OCI-LY7 (cell line): ENCODE results near the gene OR2V1. TPM values are rescaled to one million over a fixed set of nuclear protein-coding genes. Genes with fewer than 3 reads are reported as not detected.
"Not testable (repeated sequence)": the region's sequence is repeated elsewhere in the genome, so short reads cannot be mapped to it uniquely, and the experiment has no call there.

ENCODE experiments used
- BruUV-seq: library from RNA; stranded (reverse); fragments of 400-500 nt; replicated peaks from 2 replicates; lab custom pipeline; 2021; lab: Mats Ljungman, UMichigan
- CTCF ChIA-PET: fragments of 300-600 bp; sonication (Branson Sonifier 250); formaldehyde crosslinking; loops from one replicate; lab custom pipeline; 2022; ENCODE audit warnings: antibody characterized with exemption; ENCODE audit not compliant: unreplicated experiment; lab: Charles Lee
- POLR2A ChIA-PET: fragments of 300-600 bp; sonication (Branson Sonifier 250); formaldehyde crosslinking; loops from one replicate; lab custom pipeline; 2022; ENCODE audit warnings: antibody characterized with exemption; lab: Charles Lee
- DNase-seq: peaks from one replicate; pipeline ENCODE4 v3.0.0-alpha.2; 2015; ENCODE audit warnings: low spot score
- H2AFZ ChIP-seq: fragments of 200-600 bp; sonication (generic), shearing (Covaris generic); 2 replicates; pipeline ENCODE4 v1.6.1; 2014; ENCODE audit warnings: mild to moderate bottlenecking, antibody characterized with exemption, low read length, moderate library complexity
- H3K27ac ChIP-seq: fragments of 200-600 bp; sonication (generic); 2 replicates; pipeline ENCODE4 v1.5.1; 2014; ENCODE audit warnings: mixed run types, low read depth, mild to moderate bottlenecking, moderate library complexity, low read length, inconsistent platforms; ENCODE audit not compliant: poor library complexity, severe bottlenecking
- H3K36me3 ChIP-seq: fragments of 200-600 bp; sonication (generic); 2 replicates; pipeline ENCODE4 v1.6.1; 2014; ENCODE audit warnings: mild to moderate bottlenecking, antibody characterized with exemption, low read length, moderate library complexity, mixed read lengths; ENCODE audit not compliant: insufficient read depth
- H3K4me1 ChIP-seq: fragments of 200-600 bp; sonication (generic); 2 replicates; pipeline ENCODE4 v1.5.1; 2014; ENCODE audit warnings: mild to moderate bottlenecking, low read length; ENCODE audit not compliant: insufficient read depth, poor library complexity, severe bottlenecking
- H3K4me2 ChIP-seq: fragments of 200-600 bp; sonication (generic); 2 replicates; pipeline ENCODE4 v1.6.1; 2014; ENCODE audit warnings: mild to moderate bottlenecking, low read length
- H3K4me3 ChIP-seq: fragments of 200-600 bp; sonication (generic); 2 replicates; pipeline ENCODE4 v1.5.1; 2014; ENCODE audit warnings: mild to moderate bottlenecking, low read depth, low read length; ENCODE audit not compliant: poor library complexity, severe bottlenecking
- H3K79me2 ChIP-seq: fragments of 200-600 bp; sonication (generic); 2 replicates; pipeline ENCODE4 v1.6.1; 2016; ENCODE audit warnings: low read depth, mild to moderate bottlenecking, low read length, moderate library complexity, mixed read lengths; ENCODE audit not compliant: insufficient read depth
- H3K9me2 ChIP-seq: fragments of 200-600 bp; sonication (generic); 2 replicates; pipeline ENCODE4 v1.6.1; 2016; ENCODE audit warnings: mild to moderate bottlenecking, low read length, mixed read lengths; ENCODE audit not compliant: insufficient read depth
- H3K9me3 ChIP-seq: fragments of 200-600 bp; sonication (generic); 2 replicates; pipeline ENCODE4 v1.6.1; 2014; ENCODE audit warnings: mild to moderate bottlenecking, mixed run types, low read length, mixed read lengths
- H4K20me1 ChIP-seq: fragments of 200-600 bp; sonication (generic); 2 replicates; pipeline ENCODE4 v1.6.1; 2014; ENCODE audit warnings: mild to moderate bottlenecking, antibody characterized with exemption, low read length, moderate library complexity, mixed read lengths; ENCODE audit not compliant: insufficient read depth
- CTCF ChIP-seq: fragments of 200-600 bp; sonication (generic); conservative IDR thresholded peaks from 2 replicates; pipeline ENCODE4 v1.5.1; 2014; ENCODE audit warnings: mild to moderate bottlenecking, antibody characterized with exemption, low read length, moderate library complexity, mixed read lengths
- EZH2phosphoT487 ChIP-seq: fragments of 200-600 bp; sonication (generic); IDR thresholded peaks from 2 replicates; pipeline ENCODE4 v1.6.1; 2018; ENCODE audit warnings: low read depth, borderline replicate concordance, mild to moderate bottlenecking, mixed run types, antibody characterized with exemption, low read length, moderate library complexity, mixed read lengths
- intact Hi-C: fragments of 100-400 bp; cut with micrococcal nuclease; formaldehyde crosslinking; loops from one replicate; pipeline ENCODE4 v1.10.0; 2022; ENCODE audit not compliant: unreplicated experiment
- total RNA-seq, 2 experiments: library from RNA; depleted of rRNA in 1 of 2; stranded (reverse); fragments of >200 nt in 1 of 2; shearing (Covaris generic) in 1 of 2; gene quantifications; 2 replicates each; pipeline ENCODE4 v1.2.3, GENCODE V29; 2014 to 2022

Gene OR2V1
- total RNA-seq, 2 experiments from 2014 or later = not detected

- H3K9me3 ChIP-seq, H3K9me2 ChIP-seq, H3K36me3 ChIP-seq, H3K27ac ChIP-seq, H3K4me3 ChIP-seq, DNase-seq, H2AFZ ChIP-seq, POLR2A ChIA-PET, H3K4me1 ChIP-seq, H3K79me2 ChIP-seq, BruUV-seq, CTCF ChIA-PET, H4K20me1 ChIP-seq, H3K4me2 ChIP-seq, intact Hi-C loops: not testable (repeated sequence)
Measured at GRCh38 chr5:181101030-181101641, 29.8 kb downstream of the OR2V1 start.

- Histone ChIP-seq H2AFZ (no peak overlapping the region), H3K4me2 (no peak overlapping the region), H3K9me2 (no peaks in the 10 kb centered on the region), H3K4me3 (no peak overlapping the region), H3K27ac (no peak overlapping the region), H3K9me3 (no peaks in the 10 kb centered on the region), H3K79me2 (no peaks in the 10 kb centered on the region), H4K20me1 (no peaks in the 10 kb centered on the region), H3K36me3 (no peaks in the 10 kb centered on the region), H3K4me1 (no peaks in the 10 kb centered on the region)
- intact Hi-C loops = no loop called here
- DNase-seq = no peak
- no peak for TF ChIP-seq EZH2phosphoT487
- TF ChIP-seq CTCF = no peak
- BruUV-seq = no TSS peak
- ChIA-PET CTCF (interaction anchor here (0.6 kb wide), 1 partner anchor 50 kb away, joined by 4 read pairs; no protein-coding TSS in a partner anchor), POLR2A (no interaction called here)
Measured at GRCh38 chr5:181100121-181100875, 30.7 kb downstream of the OR2V1 start.

GRCh38 chr5:181099602-181100086, 31.3 kb downstream of the OR2V1 start:
- no peak overlapping the region for H3K4me3 ChIP-seq
- H3K36me3 ChIP-seq = no peaks in the 10 kb centered on the region
- ChIA-PET CTCF (interaction anchor here (0.6 kb wide), 1 partner anchor 51 kb away, joined by 4 read pairs; no protein-coding TSS in a partner anchor), POLR2A (no interaction called here)
- no peak overlapping the region for H3K27ac ChIP-seq
- H3K9me3 ChIP-seq = no peaks in the 10 kb centered on the region
- H3K4me1 ChIP-seq = no peaks in the 10 kb centered on the region
- no peaks in the 10 kb centered on the region for H4K20me1 ChIP-seq
- H2AFZ ChIP-seq = no peak overlapping the region
- no peak for DNase-seq
- no TSS peak for BruUV-seq
- intact Hi-C loops = no loop called here
- no peaks in the 10 kb centered on the region for H3K9me2 ChIP-seq
- H3K79me2 ChIP-seq = no peaks in the 10 kb centered on the region
- H3K4me2 ChIP-seq = no peak overlapping the region
- TF ChIP-seq CTCF = no peak
